NCI-H1436 (cell line): ENCODE measurements around the gene OST4.
"Not testable (repeated sequence)": the region's sequence is repeated elsewhere in the genome, so short reads cannot be mapped to it uniquely, and the experiment has no call there.

Experiments
- DNase-seq: peaks from one replicate; lab custom pipeline; 2025; lab: John Stamatoyannopoulos, UW

OST4 gene

DNA sequence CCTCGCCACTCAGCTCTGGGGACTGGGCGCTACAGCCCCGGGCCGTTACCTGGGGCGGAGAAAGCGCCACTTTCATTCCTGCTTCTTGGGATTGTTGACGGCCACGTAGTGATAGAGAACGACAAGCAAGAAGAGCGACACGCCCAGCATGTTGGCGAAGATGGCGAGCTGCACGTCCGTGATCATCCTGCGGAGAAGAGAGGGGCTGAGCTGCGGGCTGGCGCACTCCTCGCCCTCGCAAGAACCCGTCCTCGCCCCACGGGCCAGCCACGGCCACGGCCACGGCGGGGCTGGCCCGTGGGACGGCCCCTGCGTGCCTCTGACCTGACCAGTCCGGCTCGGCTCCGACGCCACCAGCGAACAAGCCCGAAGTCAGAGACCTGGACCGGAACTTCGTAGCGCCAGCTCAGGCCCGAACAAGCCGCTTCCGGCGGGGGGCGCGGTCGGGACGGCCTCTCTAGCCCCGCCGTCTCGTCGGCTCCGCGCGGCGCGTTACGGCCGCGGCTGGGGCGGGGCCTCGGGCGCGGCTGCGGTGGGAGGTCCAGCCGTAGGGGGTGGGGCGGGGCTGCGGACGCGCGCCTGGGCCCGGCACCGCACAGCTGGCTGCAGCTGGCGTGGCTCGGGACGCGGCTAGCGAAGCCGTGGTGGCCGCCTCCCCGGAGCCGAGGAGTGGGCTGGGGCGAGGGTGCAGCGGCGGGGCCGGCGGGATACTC lies at the start of gene OST4:
OST4 (minus strand) TSS at position 378 of the 713 bp plus-strand sequence.
- peak; percentile 83 for DNase-seq

DNA sequence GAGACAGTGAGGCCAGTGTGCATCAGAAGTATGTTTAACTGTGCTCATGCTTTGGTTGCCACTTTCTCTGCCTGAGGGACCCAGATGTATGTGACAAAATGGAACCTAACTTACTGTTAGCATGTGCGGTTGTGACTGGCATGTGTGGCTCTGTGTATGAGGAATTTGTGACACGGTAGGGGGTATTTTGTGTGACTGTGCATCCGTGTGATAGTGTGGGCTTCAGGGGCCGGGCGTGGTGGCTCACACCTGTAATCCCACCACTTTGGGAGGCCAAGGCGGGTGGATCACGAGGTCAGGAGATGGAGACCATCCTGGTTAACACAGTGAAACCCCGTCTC lies 47.8 kb upstream of the OST4 start:
- DNase-seq, result not testable (repeated sequence)

- DNase-seq, result no peak
Observed at GRCh38 chr2:27118525-27119329, 47.3 kb upstream of the OST4 start, which contains the start of gene CGREF1. TSS of gene CGREF1 (minus strand) at chr2:27119128. CDS start at chr2:27104366, 14,762 bp downstream.

GRCh38 chr2:27117995-27118524 lies 46.6 kb upstream of the OST4 start:
- DNase-seq, result no peak

DNA sequence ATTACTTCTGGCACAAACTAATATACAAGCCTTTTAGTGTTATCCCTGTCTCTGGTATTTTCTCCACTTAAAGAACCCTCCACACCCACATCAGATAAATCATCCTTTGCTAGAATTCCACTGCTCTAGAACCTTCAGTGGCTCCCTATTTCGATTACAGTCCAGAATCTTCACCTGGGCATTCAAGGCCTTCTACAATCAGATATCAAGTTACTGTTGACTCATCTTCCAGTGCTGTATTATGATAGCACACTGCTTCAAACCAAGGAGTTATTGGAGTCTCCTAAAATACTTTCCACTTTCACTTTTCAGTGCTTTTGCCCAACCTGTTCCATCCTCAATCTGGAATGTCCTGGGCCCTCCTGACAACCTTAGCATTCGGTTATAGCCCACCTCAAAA lies 44.1 kb upstream of the OST4 start:
- DNase-seq, result no peak

DNA sequence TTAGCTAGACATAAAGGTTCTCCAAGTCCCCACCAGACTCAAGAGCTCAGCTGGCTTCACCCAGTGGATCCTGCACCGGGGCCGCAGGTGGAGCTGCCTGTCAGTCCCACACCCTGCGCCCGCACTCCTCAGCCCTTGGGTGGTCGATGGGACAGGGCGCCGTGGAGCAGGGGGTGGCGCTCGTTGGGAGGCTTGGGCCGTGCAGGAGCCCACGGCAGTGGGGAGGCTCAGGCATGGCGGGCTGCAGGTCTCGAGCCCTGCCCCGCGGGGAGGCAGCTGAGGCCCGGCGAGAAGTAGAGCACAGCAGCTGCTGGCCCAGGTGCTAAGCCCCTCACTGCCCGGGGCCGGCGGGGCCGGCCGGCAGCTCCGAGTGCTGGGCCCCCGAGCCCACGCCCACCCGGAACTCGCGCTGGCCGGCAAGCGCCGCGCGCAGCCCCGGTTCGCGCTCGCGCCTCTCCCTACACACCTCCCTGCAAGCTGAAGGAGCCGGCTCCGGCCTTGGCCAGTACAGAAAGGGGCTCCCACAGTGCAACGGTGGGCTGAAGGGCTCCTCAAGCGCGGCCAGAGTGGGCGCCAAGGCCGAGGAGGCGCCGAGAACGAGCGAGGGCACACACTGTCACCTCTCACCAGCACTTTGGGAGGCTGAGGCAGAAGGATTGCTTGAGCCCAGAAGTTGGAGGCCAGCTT lies 40.1 kb upstream of the OST4 start:
- not testable (repeated sequence) for DNase-seq

GRCh38 chr2:27110603-27111352 lies 39.3 kb upstream of the OST4 start:
- DNase-seq, result not testable (repeated sequence)

- no peak for DNase-seq
Observed at GRCh38 chr2:27109083-27109482, 37.6 kb upstream of the OST4 start.

DNA sequence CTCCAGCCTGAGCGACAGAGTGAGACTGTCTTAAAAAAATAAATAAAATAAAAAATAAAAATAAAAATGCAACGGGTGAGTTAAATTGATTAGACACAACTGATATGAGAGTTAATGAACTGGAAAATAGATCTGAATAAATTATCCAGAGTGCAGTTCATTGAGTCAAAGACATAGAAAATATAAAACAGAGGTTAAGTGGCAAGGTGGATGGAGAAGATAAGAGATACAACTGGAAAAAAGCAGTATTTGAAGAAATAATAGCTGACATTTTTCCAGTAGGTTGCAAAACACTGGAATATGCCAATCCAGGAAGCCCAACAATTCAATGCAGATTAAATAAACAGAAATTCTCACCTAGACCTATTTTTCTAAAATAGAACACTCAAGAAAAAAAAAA lies 36.8 kb upstream of the OST4 start:
- no peak for DNase-seq

DNA sequence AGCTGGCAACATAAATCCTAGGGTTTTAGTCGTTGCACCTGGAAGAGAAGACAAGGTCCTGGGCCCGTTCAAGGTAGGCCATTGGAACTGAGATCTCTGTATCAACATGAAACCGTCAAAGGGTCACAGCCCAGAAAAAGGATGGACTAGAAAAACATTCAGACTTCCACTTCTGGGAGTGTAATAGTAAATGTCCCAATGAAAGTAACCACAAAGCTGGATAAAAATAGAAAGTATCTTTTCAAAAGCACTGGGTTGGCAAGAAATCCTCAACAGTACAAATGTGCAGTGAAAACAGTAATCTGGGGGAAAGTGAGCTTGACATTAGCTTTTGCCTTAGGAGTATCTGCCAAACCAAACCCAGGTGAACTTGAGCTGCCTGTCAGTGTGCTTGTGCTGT lies 34.5 kb upstream of the OST4 start:
- no peak for DNase-seq

DNA sequence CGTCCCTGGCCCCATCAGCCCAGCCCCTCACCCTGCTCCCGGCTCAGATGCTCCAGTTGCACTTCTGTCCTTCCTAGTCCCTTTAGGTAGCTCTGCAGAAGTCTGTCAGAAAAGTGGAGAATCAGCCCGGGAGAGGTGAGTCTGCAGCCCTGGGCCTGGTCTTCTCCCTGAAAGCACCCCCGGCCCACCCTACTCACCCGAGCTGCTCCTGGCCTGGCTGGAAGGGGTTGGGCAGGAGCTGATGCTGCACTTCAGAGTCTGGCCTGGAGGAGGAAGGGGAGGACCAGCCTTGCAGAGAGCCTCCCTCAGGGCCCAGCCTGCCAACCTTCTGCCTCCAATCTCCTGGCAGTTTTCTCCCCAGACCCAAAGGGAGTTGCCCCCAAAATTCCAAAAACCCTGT lies 30.9 kb upstream of the OST4 start:
- no peak for DNase-seq

- DNase-seq, result no peak
Observed at GRCh38 chr2:27100036-27100435, 28.6 kb upstream of the OST4 start.

- no peak for DNase-seq
Observed at GRCh38 chr2:27099334-27099955, 28.0 kb upstream of the OST4 start.

DNA sequence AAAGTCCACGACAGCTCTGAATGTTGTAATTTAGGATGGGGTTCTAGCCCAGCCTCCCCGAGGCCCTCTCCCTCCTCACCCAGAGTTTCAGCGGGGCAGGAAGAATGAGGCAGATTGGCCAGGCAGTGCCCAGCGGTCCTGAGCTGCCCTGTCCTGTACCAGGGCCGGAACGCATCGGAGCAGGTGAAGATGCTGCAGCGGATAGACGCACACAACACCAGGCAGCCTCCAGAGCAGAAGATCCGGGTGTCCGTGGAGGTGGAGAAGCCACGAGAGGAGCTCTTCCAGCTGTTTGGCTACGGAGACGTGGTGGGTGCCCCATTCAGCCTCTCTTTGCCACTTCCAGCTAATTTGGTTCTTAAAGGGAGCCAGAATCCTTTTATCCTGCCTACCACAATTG lies 25.9 kb upstream of the OST4 start:
- DNase-seq, result no peak

GRCh38 chr2:27096748-27097297 lies 25.4 kb upstream of the OST4 start:
- DNase-seq, result no peak

- DNase-seq, result no peak
Observed at GRCh38 chr2:27095745-27096651, 24.5 kb upstream of the OST4 start.

DNA sequence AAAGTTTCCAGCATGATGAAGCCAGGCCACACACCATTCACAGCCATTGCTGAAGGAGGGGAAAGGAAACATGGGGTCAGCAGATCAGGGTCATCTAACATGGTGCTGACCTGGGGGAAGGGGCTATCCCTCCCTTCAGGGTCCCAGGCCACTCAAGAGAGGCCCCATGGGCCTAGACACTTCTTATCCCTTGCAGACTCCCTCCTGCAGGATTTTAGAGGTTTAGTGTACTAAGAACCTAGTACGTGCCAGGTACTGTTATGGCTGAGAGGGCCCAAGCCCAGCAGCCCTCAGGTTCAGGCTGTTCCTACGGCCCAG lies 23.9 kb upstream of the OST4 start:
- DNase-seq, result no peak

DNA sequence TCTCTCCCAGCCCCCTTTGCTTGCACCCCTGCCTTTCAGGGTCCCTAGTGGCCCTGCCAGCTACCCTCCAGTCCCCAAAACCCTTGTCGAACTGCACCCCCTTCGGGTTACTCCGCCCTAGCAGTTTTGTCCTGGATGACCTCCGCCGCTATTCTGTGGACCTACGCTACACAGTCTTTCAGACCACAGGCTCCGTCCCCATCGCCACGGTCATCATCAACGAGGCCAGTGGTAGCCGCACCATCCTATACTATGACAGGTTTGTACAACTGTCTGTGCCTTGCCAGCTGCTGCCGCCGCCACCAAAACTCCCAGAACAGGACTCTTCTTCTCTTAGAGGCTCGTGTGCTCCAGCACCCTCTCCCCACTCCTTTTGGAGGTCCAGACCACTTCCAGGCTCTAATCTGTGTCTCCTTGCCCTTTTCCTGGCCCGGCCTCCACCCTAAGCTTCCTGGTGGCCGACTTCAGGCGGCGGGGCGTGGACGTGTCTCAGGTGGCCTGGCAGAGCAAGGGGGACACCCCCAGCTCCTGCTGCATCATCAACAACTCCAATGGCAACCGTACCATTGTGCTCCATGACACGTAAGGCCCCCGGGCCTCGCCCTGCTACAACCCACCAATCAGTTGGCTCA lies 23.0 kb upstream of the OST4 start:
- DNase-seq, result no peak

- DNase-seq, result no peak
Observed at GRCh38 chr2:27093430-27094352, 22.2 kb upstream of the OST4 start.
